Stimulated activated CD8-positive, alpha-beta memory T cell treated with anti-CD3 and anti-CD28 coated beads, Interleukin-7, amount 100 ng/mL, for 48 hours (primary cell): ENCODE measurements around the gene TENM4.

Experiments used
- DNase-seq, 2 donors: peaks; one replicate each; pipeline ENCODE4 v3.0.0-alpha.2; 2020; ENCODE audit warnings: low read depth in 1 of 2; ENCODE audit errors: extremely low read depth in 1 of 2

TENM4 gene

GRCh38 chr11:79393362-79394043, 47.3 kb downstream of the TENM4 start:
- no peak for DNase-seq

DNA sequence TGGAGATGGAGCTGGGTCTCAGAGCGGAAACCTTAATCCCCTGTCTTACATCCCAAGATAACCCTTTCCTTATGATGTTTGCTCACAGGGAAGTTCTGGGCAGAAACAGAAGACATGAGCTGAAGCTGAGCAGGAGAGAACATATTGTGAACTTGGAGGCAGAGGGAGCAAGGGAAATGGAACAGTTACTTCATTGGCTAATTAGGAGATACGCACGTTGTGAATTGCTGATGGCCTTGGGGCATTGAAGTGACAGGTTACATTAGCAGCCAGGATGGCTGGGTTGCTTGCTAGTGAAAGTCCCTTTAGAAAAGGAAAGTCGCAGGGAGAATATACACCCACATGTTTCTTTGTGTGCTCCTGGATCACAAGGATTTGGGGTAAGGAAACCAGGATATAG, 48.7 kb downstream of the TENM4 start:
- no peak for DNase-seq

DNA sequence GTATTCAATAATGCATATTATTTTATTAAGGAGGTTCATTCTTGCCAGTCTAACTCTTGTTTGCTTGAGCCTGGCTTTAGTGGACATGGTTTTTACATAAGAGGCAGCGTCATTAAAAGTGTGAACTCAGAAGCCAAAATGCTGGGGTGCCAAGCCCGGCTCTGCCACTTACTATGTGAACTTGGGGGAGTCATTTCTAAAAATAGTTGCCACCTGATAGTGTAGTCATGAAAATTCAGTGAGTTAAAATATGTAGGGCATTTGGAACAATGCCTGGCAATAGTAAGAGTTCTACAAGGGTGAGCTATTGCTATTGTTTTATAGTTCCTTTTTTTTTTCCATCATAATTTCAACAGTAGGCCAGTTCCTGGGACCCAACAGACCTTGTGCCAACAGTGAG, 49.9 kb downstream of the TENM4 start:
- DNase-seq, result no peak

DNA sequence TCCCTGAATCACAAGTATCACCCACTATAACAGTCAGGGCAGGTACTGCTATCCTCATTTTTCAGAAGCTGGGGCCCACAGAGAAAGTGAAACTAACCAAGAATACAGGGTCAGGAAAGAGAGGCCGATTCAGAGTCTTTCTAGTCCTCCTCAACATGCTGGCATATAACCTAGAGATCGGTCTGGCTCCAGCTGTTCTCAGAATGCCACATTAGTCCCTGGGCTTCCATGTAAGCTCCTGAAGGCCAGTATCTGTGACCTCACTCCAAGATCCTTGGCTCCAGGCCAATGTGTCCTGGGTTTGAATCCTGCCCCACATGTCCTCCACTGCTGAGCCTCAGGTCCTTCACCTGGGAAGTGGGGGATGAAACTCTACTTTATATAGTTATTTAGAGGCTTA, 50.4 kb downstream of the TENM4 start:
- DNase-seq, result no peak

GRCh38 chr11:79388201-79388600, 52.6 kb downstream of the TENM4 start:
- DNase-seq, result no peak

DNA sequence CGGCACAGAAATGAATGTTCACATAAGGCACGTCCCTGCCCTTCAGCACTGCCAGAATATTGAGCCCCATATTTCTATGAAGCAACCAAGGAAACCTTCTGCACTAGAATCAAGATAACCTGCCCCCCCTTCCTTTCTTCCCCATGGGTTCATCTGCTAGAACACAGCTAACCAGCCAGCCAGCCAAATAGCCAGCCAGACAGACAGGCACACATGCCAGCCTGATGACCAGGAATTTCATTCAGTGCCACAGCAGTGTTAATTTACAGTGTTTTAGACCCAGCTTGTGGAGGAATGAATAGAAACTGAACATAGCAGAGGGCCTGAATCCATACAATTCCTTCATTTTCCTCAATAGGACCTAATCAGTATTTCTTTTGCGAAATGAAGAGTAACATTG, 57.0 kb downstream of the TENM4 start:
- no peak for DNase-seq

DNA sequence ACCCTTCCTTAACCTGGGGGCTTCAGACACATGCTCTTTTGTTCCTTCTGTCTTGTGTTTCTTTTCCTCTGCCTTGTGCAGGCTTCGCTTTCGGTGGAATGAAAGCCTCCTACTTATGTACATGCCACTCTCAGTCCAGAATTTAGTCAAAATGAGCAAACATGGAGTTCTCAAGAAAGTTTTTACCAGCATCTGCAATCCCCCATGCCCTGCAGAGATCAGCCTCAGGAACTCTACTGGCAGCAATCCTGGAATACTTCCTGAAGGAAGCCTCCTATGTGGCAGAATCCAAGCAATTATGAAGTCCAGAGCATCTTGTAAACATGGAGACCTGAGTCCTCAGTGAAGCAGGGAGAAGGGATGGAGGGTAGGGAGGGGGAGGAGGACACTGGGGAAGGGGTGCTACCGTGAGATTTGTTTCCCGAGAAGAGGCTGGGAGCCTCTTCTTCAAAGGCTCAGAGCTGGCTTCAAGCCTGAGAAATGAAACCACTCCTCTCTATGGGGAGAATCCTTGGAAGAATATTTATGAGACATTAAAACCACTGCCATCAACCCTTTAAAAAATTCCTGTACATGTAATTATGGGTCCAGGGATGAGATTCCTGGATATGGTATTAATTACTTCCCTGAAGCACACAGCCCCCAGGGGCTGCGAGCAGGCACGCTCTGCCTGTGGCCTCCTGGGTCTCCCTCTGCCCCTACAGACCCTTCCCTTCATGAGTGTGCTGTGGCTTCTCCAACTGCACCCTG, 58.4 kb downstream of the TENM4 start:
- no peak for DNase-seq

- DNase-seq, result no peak
These were observed 59.8 kb downstream of the TENM4 start for GRCh38 chr11:79381036-79381435.

GRCh38 chr11:79377406-79377805, 63.4 kb downstream of the TENM4 start:
- no peak for DNase-seq

GRCh38 chr11:79375818-79376550, 64.8 kb downstream of the TENM4 start:
- no peak for DNase-seq

DNA sequence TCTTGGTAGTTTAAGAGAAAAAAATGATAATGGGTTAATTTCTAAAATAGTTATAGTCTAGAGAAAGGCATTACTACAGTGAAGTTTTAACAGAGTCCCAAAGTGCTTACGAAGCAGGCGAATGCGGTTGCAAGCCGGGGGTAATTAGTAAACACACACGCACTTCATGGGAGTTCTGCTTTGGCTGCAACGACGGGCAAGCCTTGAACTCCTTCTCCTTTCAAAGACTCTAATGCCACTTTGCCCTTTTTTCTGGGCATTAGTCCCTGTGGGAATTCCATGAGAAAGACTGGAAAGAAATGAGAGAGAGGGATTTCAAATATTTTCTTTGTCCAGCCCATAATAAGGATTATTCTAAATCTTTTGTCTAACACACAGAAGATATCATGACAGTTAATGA, 66.1 kb downstream of the TENM4 start:
- DNase-seq, result no peak

DNA sequence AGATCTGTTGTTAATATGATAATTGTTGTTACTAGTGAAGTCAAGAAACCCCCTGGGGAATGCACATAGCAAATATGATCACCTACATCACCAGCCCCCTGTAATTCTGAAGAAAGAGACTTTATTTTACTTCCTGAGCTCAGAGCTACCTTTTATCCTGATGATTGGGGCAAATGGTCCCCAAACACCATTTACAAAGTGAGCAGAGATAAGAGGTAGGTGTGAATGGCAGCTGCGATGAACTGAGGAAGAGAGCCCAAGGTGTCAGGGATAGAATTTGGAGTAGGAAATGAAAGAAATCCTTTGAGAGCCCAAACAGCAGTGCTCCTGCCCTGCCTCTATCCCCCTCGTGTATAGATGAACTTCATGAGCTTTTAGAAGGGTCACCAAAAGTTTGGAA, 69.1 kb downstream of the TENM4 start:
- DNase-seq, result no peak

DNA sequence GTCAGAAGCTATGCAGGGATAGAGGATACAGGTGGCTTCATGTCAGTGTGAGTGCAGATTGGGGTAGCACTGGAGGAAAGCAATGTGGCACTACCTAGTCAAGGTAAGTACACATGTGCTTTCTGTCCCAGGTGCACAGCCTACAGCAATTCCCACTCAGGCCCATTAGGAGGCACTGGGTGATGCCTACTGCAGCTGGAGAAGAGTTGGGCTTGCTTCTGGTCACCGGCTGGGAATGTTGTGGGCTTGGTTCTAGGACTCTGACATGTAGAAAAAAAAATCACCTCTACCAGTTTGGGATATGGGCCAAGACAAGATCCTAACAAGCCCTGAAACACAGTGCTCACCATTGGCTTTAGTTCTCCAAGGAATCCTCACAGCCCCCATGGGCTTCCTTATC, 69.7 kb downstream of the TENM4 start:
- DNase-seq, result no peak

DNA sequence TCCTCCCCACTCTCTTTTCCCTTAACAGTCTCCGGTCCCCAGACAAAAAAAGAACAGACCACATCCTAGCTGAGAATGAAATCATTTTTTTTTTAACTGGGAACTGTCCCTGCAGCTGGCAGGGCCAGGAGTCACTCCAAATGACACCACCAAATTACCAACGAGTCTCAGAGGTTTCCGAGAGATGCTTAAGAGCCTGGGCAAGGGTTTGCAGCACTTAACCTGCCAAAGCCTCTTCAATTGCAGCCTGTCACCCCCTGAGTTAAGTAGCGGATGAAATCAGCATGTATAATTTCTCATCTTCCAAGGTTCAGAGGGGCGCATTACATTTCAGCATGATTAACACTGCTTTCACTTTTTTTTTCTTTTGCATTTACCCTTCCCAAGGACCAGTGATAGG, 71.8 kb downstream of the TENM4 start:
- DNase-seq, result no peak

- DNase-seq, result no peak
These were observed 73.0 kb downstream of the TENM4 start for GRCh38 chr11:79367844-79368243.

- DNase-seq, result no peak
These were observed 74.6 kb downstream of the TENM4 start for GRCh38 chr11:79366218-79366617.

DNA sequence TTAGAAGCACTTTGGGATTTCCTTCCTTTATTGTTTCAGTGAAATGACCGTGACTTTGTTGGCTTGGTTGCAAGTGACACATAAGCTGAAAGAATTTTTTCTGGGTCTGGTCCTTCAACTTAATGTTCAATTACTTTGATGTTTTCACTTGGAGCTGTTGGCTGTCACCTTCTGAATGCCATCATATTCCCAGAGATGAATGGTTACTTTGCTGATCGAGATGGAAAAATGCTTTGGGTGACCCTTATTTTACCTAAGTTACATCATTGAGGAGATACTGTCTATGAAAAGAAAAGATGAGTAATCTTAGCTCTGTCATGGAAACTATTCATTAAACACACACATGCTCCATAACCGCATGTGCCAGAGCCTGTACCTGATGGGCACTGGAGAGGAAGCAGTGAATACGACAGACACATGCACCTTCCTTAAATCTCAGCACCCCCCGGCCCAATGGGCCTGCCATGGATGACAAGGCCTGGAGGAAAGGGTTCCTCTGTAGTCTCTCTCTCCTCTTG, 76.9 kb downstream of the TENM4 start:
- no peak for DNase-seq

- no peak for DNase-seq
These were observed 77.6 kb downstream of the TENM4 start for GRCh38 chr11:79363256-79363655.

GRCh38 chr11:79362821-79363220, 78.0 kb downstream of the TENM4 start:
- no peak for DNase-seq

DNA sequence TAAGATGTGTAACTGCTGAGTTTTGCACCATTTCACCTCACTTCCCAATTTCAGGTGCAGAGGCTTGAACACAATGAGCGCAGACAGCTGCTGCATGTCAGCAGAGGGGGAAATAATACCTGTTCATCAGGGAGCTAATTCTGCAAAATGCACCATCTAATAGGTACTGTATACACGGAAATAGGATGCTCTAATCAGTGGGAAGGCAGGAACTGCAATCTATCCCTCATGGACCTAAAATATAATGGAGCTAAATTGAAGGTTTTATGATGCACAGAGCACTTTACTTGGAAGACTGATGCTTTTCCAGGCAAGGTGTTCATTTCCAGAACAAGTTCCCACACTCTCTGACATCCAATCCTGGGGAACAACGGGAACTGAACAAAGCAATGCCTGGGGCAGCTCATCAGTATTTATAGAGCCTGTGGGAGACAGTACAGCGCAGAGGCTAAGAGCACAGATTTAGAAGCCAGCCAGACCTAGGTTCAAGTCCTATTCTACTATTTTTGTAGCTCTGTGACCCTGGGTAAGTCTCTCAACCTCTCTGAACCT, 78.5 kb downstream of the TENM4 start:
- DNase-seq, result no peak

GRCh38 chr11:79358258-79358657, 82.6 kb downstream of the TENM4 start:
- DNase-seq, result no peak
